Mammary epithelial cell (primary cell): ENCODE measurements around the gene ZNF48.

Experiments used
- CTCF ChIP-seq, 2 donors: IDR thresholded peaks in 1 of 2; conservative IDR thresholded peaks in 1 of 2; 2 replicates each; pipeline ENCODE4 v1.5.1; 2011 to 2012; ENCODE audit warnings: inconsistent platforms in 2 of 2, low read length in 2 of 2, mild to moderate bottlenecking in 2 of 2, control low read depth in 1 of 2, low read depth in 1 of 2; ENCODE audit not compliant: insufficient read depth in 1 of 2; ENCODE audit errors: extremely low read depth in 1 of 2
- EZH2 ChIP-seq: IDR thresholded peaks from 2 replicates; pipeline ENCODE4 v1.6.1; 2012; ENCODE audit warnings: low read length, inconsistent platforms, borderline replicate concordance

GRCh38 chr16:30430428-30430970, 35.3 kb downstream of the ZNF48 start:
- TF ChIP-seq CTCF (conservative IDR thresholded peaks at IDR 0.05 in 1 of 2, IDR thresholded peaks at IDR 0.05 in 1 of 2; ENCODE audit: extremely low read depth in 1 of 2, insufficient read depth in 1 of 2, low read depth in 1 of 2, low read length in 2 of 2) (no peak), EZH2 (no peak)
